ENCODE results near the gene KCNJ9.
"Not testable (repeated sequence)": the region's sequence is repeated elsewhere in the genome, so short reads cannot be mapped to it uniquely, and the experiment has no call there.

KCNJ9 gene

DNA sequence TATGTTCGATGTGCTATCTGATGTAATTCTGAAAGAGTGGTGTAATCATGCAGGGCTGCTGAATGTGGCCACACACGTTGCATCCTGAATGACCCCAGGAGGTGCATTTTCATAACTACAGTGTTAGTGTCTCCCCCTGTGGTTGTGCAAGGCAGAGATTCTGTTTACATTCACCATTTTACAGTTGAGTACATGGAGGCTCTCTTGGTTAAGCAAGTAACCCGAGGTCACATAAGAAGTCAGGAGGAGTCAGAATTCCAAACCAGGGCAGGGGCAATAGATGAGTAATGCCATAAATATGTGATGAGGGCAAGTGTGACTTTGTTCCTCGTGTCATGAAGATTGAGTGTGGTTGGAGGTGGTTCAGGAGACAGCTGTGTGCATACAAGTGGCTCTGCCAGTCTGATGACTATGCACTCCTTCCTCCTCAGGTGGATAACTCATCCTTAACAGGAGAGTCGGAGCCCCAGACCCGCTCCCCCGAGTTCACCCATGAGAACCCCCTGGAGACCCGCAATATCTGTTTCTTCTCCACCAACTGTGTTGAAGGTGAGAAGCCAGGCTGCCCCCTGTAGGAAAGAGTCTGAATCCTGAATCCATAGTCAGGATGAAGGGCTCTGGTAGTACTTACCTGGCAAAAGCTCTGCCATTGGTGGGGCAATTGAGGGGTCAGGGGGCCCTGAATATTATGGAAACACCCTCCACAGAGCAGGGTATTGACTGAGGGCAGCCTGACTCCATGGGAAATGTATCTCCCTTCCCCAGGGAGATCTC, 43.6 kb downstream of the KCNJ9 start:
- peak; percentile 57 to 83 for DNase-seq (ENCODE audit: low read depth in 2 of 2)
- no peak overlapping the region for H3K4me3 ChIP-seq (replicated peaks in 1 of 2; ENCODE audit: low read depth in 2 of 2, low read length in 2 of 2)
- TF ChIP-seq, protein P1, sequence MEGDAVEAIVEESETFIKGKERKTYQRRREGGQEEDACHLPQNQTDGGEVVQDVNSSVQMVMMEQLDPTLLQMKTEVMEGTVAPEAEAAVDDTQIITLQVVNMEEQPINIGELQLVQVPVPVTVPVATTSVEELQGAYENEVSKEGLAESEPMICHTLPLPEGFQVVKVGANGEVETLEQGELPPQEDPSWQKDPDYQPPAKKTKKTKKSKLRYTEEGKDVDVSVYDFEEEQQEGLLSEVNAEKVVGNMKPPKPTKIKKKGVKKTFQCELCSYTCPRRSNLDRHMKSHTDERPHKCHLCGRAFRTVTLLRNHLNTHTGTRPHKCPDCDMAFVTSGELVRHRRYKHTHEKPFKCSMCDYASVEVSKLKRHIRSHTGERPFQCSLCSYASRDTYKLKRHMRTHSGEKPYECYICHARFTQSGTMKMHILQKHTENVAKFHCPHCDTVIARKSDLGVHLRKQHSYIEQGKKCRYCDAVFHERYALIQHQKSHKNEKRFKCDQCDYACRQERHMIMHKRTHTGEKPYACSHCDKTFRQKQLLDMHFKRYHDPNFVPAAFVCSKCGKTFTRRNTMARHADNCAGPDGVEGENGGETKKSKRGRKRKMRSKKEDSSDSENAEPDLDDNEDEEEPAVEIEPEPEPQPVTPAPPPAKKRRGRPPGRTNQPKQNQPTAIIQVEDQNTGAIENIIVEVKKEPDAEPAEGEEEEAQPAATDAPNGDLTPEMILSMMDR (IDR thresholded peaks at IDR 0.05; ENCODE audit: low read depth, low read length): peak; percentile 10

DNA sequence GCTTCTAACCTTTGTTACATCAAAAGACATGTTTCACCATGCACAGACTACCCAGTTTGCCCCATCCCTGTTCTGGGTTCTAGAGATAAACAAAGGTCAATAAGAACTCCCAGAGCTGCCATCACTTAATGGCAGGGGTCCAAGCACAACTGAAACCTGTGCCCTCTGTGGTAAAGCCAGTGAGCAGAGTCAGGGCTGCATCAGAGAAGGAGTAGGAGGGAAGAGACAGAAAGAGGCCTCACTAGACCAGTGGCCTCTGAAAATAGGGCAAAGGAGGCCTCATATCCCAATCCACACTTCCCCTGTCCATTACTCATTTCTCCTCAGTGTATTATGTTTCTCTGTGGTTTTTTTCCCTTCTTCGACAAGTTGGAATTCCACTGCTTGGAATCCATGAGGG, 44.4 kb downstream of the KCNJ9 start:
- TF ChIP-seq, protein P1 (IDR thresholded peaks at IDR 0.05; ENCODE audit: low read depth, low read length): no peak
- no peak overlapping the region for H3K4me3 ChIP-seq (replicated peaks in 1 of 2; ENCODE audit: low read depth in 2 of 2, low read length in 2 of 2)
- peak; percentile 26 to 46 for DNase-seq (ENCODE audit: low read depth in 2 of 2)

DNA sequence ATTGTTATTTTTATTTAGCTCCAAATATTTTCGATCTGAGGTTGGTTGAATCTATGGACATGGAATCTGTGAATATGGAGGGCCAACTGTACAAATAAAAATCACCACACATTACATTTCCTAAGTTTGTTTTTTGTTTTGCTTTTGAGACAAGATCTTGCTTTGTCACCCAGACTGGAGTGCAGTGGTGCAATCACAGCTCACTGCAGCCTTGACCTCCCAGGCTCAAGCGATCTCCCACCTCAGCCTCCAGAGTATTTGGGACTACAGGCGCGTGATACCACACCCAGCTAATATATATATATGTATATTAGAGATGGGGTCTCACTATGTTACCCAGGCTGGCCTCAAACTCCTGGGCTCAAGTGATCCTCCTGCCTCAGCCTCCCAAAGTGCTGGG, 45.0 kb downstream of the KCNJ9 start:
- DNase-seq (ENCODE audit: low read depth in 2 of 2); H3K4me3 ChIP-seq (replicated peaks in 1 of 2; ENCODE audit: low read depth in 2 of 2, low read length in 2 of 2): not testable (repeated sequence)

- TF ChIP-seq, protein P1 (IDR thresholded peaks at IDR 0.05; ENCODE audit: low read depth, low read length): no peak
- no peak for DNase-seq (ENCODE audit: low read depth in 2 of 2)
- H3K4me3 ChIP-seq (replicated peaks in 1 of 2; ENCODE audit: low read depth in 2 of 2, low read length in 2 of 2): no peak overlapping the region
Observed at GRCh38 chr1:160127381-160127780, 46.0 kb downstream of the KCNJ9 start.

- TF ChIP-seq, protein P1 (IDR thresholded peaks at IDR 0.05; ENCODE audit: low read depth, low read length): no peak
- peak; percentile 47 to 56 for DNase-seq (ENCODE audit: low read depth in 2 of 2)
- H3K4me3 ChIP-seq (replicated peaks in 1 of 2; ENCODE audit: low read depth in 2 of 2, low read length in 2 of 2): no peak overlapping the region
Observed at GRCh38 chr1:160127865-160128523, 46.7 kb downstream of the KCNJ9 start.

- DNase-seq (ENCODE audit: low read depth in 2 of 2): no peak
- TF ChIP-seq, protein P1 (IDR thresholded peaks at IDR 0.05; ENCODE audit: low read depth, low read length): no peak
- no peak overlapping the region for H3K4me3 ChIP-seq (replicated peaks in 1 of 2; ENCODE audit: low read depth in 2 of 2, low read length in 2 of 2)
Observed at GRCh38 chr1:160128636-160129035, 47.3 kb downstream of the KCNJ9 start.

GRCh38 chr1:160129046-160129445, 47.7 kb downstream of the KCNJ9 start:
- H3K4me3 ChIP-seq (replicated peaks in 1 of 2; ENCODE audit: low read depth in 2 of 2, low read length in 2 of 2): no peak overlapping the region
- no peak for DNase-seq (ENCODE audit: low read depth in 2 of 2)
- TF ChIP-seq, protein P1 (IDR thresholded peaks at IDR 0.05; ENCODE audit: low read depth, low read length): no peak
